GM21786 (cell line): ENCODE measurements around the gene ADGRL3.
"Not testable (repeated sequence)": the region's sequence is repeated elsewhere in the genome, so short reads cannot be mapped to it uniquely, and the experiment has no call there.

Experiments
- ATAC-seq: cut with Tn5 transposase; IDR thresholded peaks from one replicate; pipeline ENCODE4 v1.9.1; 2021; ENCODE audit not compliant: unreplicated experiment

ADGRL3 gene

GRCh38 chr4:61204353-61205060 lies 4.4 kb downstream of the ADGRL3 start:
- no peak for ATAC-seq

- ATAC-seq, result no peak
Measured at GRCh38 chr4:61205066-61205465, 4.9 kb downstream of the ADGRL3 start.

GRCh38 chr4:61207156-61207555 lies 7.0 kb downstream of the ADGRL3 start:
- not testable (repeated sequence) for ATAC-seq

- no peak for ATAC-seq
Measured at GRCh38 chr4:61210186-61210939, 10.2 kb downstream of the ADGRL3 start.

DNA sequence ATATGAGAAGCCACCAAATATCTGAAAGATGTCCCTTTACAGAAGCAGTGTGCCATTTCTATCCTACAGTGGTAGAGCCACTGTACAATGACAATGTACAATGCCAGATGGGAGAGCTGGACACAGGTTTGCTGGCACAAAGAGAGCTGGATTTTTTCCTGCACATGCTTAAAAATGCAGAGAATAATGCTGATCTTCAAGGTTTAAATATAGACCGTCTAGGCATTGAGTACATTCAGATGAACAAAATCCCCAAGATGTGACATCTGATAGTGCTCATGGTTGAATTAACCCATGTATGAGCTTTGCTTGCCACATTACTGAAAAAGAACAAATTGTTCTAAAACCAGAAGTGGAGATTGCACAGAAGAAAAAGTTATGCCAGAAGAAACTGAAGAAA lies 11.7 kb downstream of the ADGRL3 start:
- no peak for ATAC-seq

DNA sequence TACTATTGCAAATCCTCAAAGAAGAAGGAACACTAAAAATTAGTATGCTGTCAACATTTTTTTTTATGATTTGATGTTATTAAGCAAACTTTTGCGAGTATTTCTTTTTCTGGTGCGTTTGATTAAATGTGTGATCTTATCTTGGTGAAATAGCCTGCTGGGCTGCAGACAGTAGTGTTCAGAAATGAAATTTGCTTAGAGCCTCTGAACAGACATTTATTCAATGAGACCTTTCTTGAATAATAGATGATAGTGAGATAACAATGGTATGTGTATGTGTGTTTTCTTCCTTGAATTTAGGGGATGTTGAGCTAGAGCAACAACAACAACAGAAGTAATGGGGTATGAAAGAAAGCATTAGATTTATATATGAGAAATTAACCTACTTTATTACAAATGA lies 12.7 kb downstream of the ADGRL3 start:
- ATAC-seq, result no peak

- no peak for ATAC-seq
Measured at GRCh38 chr4:61214680-61215079, 14.6 kb downstream of the ADGRL3 start.

DNA sequence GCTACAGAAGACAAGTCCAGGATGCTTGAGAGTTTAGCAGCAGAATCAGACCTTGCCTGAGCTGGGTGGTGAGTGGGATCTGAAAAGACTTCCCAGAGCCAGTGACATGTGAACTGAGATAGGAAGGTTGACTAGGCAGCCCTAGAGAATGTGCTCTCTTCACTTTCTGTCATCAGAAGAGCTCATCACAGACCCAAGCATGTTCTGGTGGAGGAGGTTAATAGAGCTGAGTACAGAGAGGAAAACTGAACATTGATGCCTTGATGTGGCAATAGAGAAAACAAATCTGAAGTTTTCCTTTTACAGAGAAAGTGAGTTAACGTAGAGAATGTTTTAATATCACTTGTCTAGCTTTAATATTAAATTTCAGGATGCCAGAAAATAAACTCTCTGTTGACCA lies 17.1 kb downstream of the ADGRL3 start:
- no peak for ATAC-seq

GRCh38 chr4:61220556-61220955 lies 20.4 kb downstream of the ADGRL3 start:
- ATAC-seq, result no peak

- ATAC-seq, result no peak
Measured at GRCh38 chr4:61223385-61223784, 23.3 kb downstream of the ADGRL3 start.

DNA sequence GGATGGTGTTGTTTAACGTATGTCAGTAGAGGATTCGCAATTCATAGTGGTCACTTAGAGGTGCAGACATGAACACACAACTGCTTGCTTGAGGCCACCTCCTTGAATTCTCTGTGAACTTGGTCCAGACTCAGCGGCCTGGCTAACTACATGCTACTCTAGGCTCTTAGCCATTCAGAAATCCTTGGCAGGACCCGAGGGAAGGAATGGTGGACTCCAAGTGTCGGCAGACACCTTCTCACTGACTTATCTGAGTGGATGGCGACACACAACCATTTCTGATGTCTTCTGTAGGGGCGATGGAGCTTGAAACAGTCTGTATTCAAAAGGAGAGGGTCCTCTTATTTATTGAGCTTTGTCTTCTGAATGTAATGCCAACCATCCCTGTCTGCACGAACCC lies 24.4 kb downstream of the ADGRL3 start:
- no peak for ATAC-seq

DNA sequence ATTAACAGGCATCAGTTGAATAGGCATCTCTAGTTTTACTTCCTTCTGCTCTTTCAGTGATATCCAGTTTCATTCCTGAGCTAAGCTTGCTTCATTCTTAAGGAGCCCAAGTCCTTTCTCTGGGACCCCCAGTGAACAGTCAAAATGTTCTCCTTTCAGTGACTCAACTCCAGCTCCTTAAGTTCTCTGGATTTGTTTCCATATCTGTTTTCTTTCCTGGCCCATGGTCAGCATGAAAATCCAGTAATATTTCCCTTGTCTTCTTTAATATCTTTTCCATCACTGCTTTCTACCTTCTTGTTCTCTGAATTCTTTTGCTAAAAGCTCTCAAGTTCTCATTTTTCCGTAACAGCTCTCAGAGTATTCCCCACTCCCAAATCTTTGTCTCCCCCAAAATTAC lies 25.5 kb downstream of the ADGRL3 start:
- no peak for ATAC-seq

- no peak for ATAC-seq
Measured at GRCh38 chr4:61231421-61231820, 31.3 kb downstream of the ADGRL3 start.

DNA sequence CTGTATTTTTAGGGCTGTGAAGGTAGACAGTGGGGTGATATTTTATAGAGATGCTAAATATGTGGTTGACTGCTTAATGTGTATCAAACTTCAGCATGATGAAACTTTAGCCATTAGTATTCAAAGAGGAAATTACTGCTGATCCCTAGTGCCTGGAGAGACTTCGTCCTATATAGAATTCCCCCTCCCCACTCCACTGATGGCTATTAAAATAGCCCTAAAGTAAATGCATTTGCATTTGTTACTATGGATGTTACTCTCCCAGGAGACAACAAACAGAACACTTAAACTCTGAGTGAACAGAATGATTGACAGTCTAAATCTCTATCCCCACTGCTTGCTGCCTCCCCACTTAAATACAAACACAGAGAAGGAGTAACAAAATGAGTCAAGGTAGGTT lies 39.1 kb downstream of the ADGRL3 start:
- ATAC-seq, result no peak

GRCh38 chr4:61243962-61244361 lies 43.8 kb downstream of the ADGRL3 start:
- ATAC-seq, result no peak

- no peak for ATAC-seq
Measured at GRCh38 chr4:61245069-61245714, 45.1 kb downstream of the ADGRL3 start.

- ATAC-seq, result no peak
Measured at GRCh38 chr4:61246034-61246433, 45.9 kb downstream of the ADGRL3 start.

DNA sequence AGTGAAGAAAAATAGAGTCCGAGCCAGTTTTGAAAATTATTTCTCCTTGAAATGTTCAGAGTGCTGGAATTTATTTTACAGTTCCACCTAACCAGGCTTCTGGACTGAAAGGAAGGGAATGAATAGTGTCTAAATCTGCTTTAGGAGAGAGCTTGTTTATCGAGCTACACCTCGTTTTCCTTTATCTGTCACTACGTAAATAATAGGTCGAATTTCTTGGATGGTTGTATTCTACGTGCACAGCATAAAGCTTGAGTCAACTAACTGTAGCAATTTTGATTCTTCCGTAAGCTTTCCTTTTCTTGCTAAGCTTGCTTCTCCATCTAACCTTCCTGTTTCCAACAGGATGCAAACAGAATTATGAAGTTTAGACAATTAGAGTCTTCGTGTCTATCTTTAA lies 48.6 kb downstream of the ADGRL3 start:
- ATAC-seq, result no peak

- ATAC-seq, result no peak
Measured at GRCh38 chr4:61251129-61251528, 51.0 kb downstream of the ADGRL3 start.

DNA sequence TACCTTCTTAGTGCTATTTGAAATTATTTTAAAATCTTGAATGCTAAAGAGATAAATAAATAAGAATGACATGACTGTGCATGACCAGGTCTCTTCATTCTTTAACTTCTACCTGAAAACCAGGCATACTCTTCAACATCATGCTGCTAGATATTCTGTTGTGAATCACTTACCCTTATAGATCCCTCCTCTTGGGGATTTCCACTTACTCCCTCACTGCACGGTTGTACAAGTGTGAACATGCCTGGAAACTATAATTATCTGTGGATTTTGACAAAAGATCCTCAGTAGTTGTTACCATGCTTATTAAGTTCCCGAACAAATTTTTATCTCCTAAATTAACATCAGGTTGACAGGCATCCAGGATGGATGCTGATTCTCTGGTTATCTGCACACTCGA lies 54.3 kb downstream of the ADGRL3 start:
- no peak for ATAC-seq

GRCh38 chr4:61273233-61273632 lies 73.1 kb downstream of the ADGRL3 start:
- no peak for ATAC-seq

- ATAC-seq, result no peak
Measured at GRCh38 chr4:61274286-61274685, 74.2 kb downstream of the ADGRL3 start.
